ENCODE measurements around the gene MGAT3. TPM values are rescaled to one million over a fixed set of nuclear protein-coding genes. Genes with fewer than 3 reads are reported as not detected.

MGAT3 gene
- total and polyA plus RNA-seq, 2 donors from 2014 or later, result 2.7 to 5.4 TPM

- no peak overlapping the region for H3K9ac ChIP-seq (ENCODE audit: low read length in 3 of 3)
- no peaks in the 10 kb centered on the region for H3K9me3 ChIP-seq (ENCODE audit: control insufficient read depth in 2 of 3, insufficient read depth in 1 of 3, low read length in 3 of 3)
- peaks cover 6 to 30% (median 25%) of the 10 kb centered on the region in 3 donors for H3K36me3 ChIP-seq (ENCODE audit: control insufficient read depth in 2 of 3, insufficient read depth in 3 of 3, low read length in 3 of 3)
- H3K4me3 ChIP-seq (ENCODE audit: low read length in 3 of 3), result no peak overlapping the region
- no peak for FAIRE-seq
- peak in 1 of 5 donors; percentile 56 for DNase-seq
- H3K27ac ChIP-seq (ENCODE audit: low read depth in 2 of 2, low read length in 2 of 2), result no peak overlapping the region
- H3K4me1 ChIP-seq (ENCODE audit: control insufficient read depth in 2 of 3, insufficient read depth in 2 of 3, low read depth in 1 of 3, low read length in 3 of 3), result no peaks in the 10 kb centered on the region
- no peak for TF ChIP-seq CTCF (IDR thresholded peaks at IDR 0.05; ENCODE audit: borderline replicate concordance, extremely low read depth, insufficient read depth)
- intact Hi-C loops (cut with DNase I), result no loop called here
- H3K27me3 ChIP-seq (ENCODE audit: control insufficient read depth, insufficient read depth, low read length), result no peaks in the 10 kb centered on the region
These were observed 42.4 kb upstream of the MGAT3 start for GRCh38 chr22:39414377-39414776.

DNA sequence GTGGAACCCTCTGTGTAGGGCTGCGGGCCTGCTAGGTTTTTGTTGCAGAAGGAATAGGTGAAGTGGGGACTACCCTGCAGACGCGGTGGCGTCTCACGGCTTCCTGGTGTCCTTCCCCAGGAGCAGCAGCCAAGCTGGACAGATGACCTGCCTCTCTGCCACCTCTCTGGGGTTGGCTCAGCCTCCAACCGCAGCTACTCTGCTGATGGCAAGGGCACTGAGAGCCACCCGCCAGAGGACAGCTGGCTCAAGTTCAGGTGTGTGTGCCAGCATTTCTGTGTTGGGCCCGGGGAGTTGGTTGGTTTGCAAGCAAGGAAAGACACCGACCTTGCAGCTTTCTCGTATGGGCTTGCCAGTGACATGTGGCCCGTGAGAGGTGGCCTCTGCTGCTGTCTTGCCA lies 41.9 kb upstream of the MGAT3 start:
- FAIRE-seq (no peak), DNase-seq (peak in 1 of 5 donors; percentile 60)
- Histone ChIP-seq H3K4me1 (ENCODE audit: control insufficient read depth in 2 of 3, insufficient read depth in 2 of 3, low read depth in 1 of 3, low read length in 3 of 3) (no peaks in the 10 kb centered on the region), H3K27ac (ENCODE audit: low read depth in 2 of 2, low read length in 2 of 2) (no peak overlapping the region), H3K36me3 (ENCODE audit: control insufficient read depth in 2 of 3, insufficient read depth in 3 of 3, low read length in 3 of 3) (peaks cover 6 to 32% (median 29%) of the 10 kb centered on the region in 3 donors), H3K4me3 (ENCODE audit: low read length in 3 of 3) (no peak overlapping the region), H3K9ac (ENCODE audit: low read length in 3 of 3) (no peak overlapping the region), H3K9me3 (ENCODE audit: control insufficient read depth in 2 of 3, insufficient read depth in 1 of 3, low read length in 3 of 3) (no peaks in the 10 kb centered on the region), H3K27me3 (ENCODE audit: control insufficient read depth, insufficient read depth, low read length) (no peaks in the 10 kb centered on the region)
- intact Hi-C loops (cut with DNase I), result no loop called here
- TF ChIP-seq CTCF (IDR thresholded peaks at IDR 0.05; ENCODE audit: borderline replicate concordance, extremely low read depth, insufficient read depth), result no peak

GRCh38 chr22:39415506-39415905 lies 41.3 kb upstream of the MGAT3 start:
- DNase-seq, result peak in 1 of 5 donors; percentile 50

More at GRCh38 chr22:39415506-39415905, 41.3 kb upstream of the MGAT3 start:
- no peak overlapping the region for H3K4me3 ChIP-seq (ENCODE audit: low read length in 3 of 3)
- intact Hi-C loops (cut with DNase I), result no loop called here
- H3K9ac ChIP-seq (ENCODE audit: low read length in 3 of 3), result no peak overlapping the region
- FAIRE-seq, result no peak
- no peaks in the 10 kb centered on the region for H3K27me3 ChIP-seq (ENCODE audit: control insufficient read depth, insufficient read depth, low read length)
- H3K9me3 ChIP-seq (ENCODE audit: control insufficient read depth in 2 of 3, insufficient read depth in 1 of 3, low read length in 3 of 3), result no peaks in the 10 kb centered on the region
- H3K4me1 ChIP-seq (ENCODE audit: control insufficient read depth in 2 of 3, insufficient read depth in 2 of 3, low read depth in 1 of 3, low read length in 3 of 3), result no peaks in the 10 kb centered on the region
- peaks cover 6 to 38% (median 35%) of the 10 kb centered on the region in 3 donors for H3K36me3 ChIP-seq (ENCODE audit: control insufficient read depth in 2 of 3, insufficient read depth in 3 of 3, low read length in 3 of 3)
- no peak overlapping the region for H3K27ac ChIP-seq (ENCODE audit: low read depth in 2 of 2, low read length in 2 of 2)
- TF ChIP-seq CTCF (IDR thresholded peaks at IDR 0.05; ENCODE audit: borderline replicate concordance, extremely low read depth, insufficient read depth), result no peak

All from kidney (tissue), 14 donors.